GM11168 (cell line): ENCODE data around the gene LPP.

ENCODE experiments used
- in situ Hi-C: fragments of 300-500 bp; cut with MboI; formaldehyde crosslinking; loops from one replicate; pipeline ENCODE4 v1.12.0; 2022; ENCODE audit warnings: low sequenced_read_pairs; ENCODE audit not compliant: unreplicated experiment

The LPP gene

GRCh38 chr3:188482929-188483328, 329.0 kb downstream of the LPP start:
- in situ Hi-C loops: no loop called here

- in situ Hi-C loops: no loop called here
Measured at GRCh38 chr3:188486126-188486525, 332.2 kb downstream of the LPP start.

- in situ Hi-C loops: no loop called here
Measured at GRCh38 chr3:188486952-188487351, 333.0 kb downstream of the LPP start.

- in situ Hi-C loops: no loop called here
Measured at GRCh38 chr3:188487652-188488051, 333.7 kb downstream of the LPP start.

GRCh38 chr3:188488801-188489200, 334.8 kb downstream of the LPP start:
- in situ Hi-C loops: no loop called here

GRCh38 chr3:188489639-188490405, 335.9 kb downstream of the LPP start:
- in situ Hi-C loops: no loop called here

GRCh38 chr3:188490416-188490815, 336.5 kb downstream of the LPP start:
- in situ Hi-C loops: no loop called here

GRCh38 chr3:188491276-188491687, 337.3 kb downstream of the LPP start:
- in situ Hi-C loops: no loop called here

GRCh38 chr3:188496390-188496789, 342.4 kb downstream of the LPP start:
- in situ Hi-C loops: no loop called here

- in situ Hi-C loops: no loop called here
Measured at GRCh38 chr3:188497021-188497420, 343.1 kb downstream of the LPP start.

GRCh38 chr3:188503647-188504046, 349.7 kb downstream of the LPP start:
- in situ Hi-C loops: no loop called here

GRCh38 chr3:188505151-188505550, 351.2 kb downstream of the LPP start:
- in situ Hi-C loops: no loop called here

GRCh38 chr3:188505911-188506310, 352.0 kb downstream of the LPP start:
- in situ Hi-C loops: no loop called here

- in situ Hi-C loops: no loop called here
Measured at GRCh38 chr3:188506446-188506845, 352.5 kb downstream of the LPP start.

- in situ Hi-C loops: no loop called here
Measured at GRCh38 chr3:188507244-188507720, 353.3 kb downstream of the LPP start.

GRCh38 chr3:188508454-188508853, 354.5 kb downstream of the LPP start:
- in situ Hi-C loops: no loop called here

GRCh38 chr3:188509316-188509715, 355.4 kb downstream of the LPP start:
- in situ Hi-C loops: no loop called here

- in situ Hi-C loops: no loop called here
Measured at GRCh38 chr3:188510366-188510765, 356.4 kb downstream of the LPP start.

- in situ Hi-C loops: no loop called here
Measured at GRCh38 chr3:188513662-188514328, 359.8 kb downstream of the LPP start.

GRCh38 chr3:188516515-188516914, 362.6 kb downstream of the LPP start:
- in situ Hi-C loops: no loop called here

- in situ Hi-C loops: no loop called here
Measured at GRCh38 chr3:188518416-188518815, 364.5 kb downstream of the LPP start.
